GM10266 (cell line): ENCODE results near the gene MYOM3.
"Not testable (repeated sequence)": the region's sequence is repeated elsewhere in the genome, so short reads cannot be mapped to it uniquely, and the experiment has no call there.

Experiments used
- DNase-seq: peaks from one replicate; pipeline ENCODE4 v3.0.0; 2012; ENCODE audit errors: extremely low spot score
- CTCF ChIP-seq: IDR thresholded peaks from 2 replicates; pipeline ENCODE4 v1.5.1; 2012; ENCODE audit warnings: mild to moderate bottlenecking, low read depth; ENCODE audit not compliant: control insufficient read depth, insufficient read depth; ENCODE audit errors: missing control alignments

The MYOM3 gene

GRCh38 chr1:24032981-24033380, 79.0 kb downstream of the MYOM3 start:
- TF ChIP-seq CTCF = no peak
- no peak for DNase-seq

- not testable (repeated sequence) for DNase-seq
These were observed 80.9 kb downstream of the MYOM3 start for GRCh38 chr1:24030976-24031516.

GRCh38 chr1:24027838-24028468, 84.0 kb downstream of the MYOM3 start:
- DNase-seq = peak; percentile 59
- peak; percentile 49 for TF ChIP-seq CTCF

GRCh38 chr1:24022581-24023361, 89.2 kb downstream of the MYOM3 start:
- DNase-seq = no peak

GRCh38 chr1:24021403-24022266, 90.3 kb downstream of the MYOM3 start:
- TF ChIP-seq CTCF = no peak
- DNase-seq = no peak

More at GRCh38 chr1:24022581-24023361, 89.2 kb downstream of the MYOM3 start:
- no peak for TF ChIP-seq CTCF

GRCh38 chr1:24020470-24020869, 91.5 kb downstream of the MYOM3 start:
- TF ChIP-seq CTCF = no peak
- no peak for DNase-seq

- no peak for TF ChIP-seq CTCF
- DNase-seq = no peak
These were observed 91.9 kb downstream of the MYOM3 start for GRCh38 chr1:24020025-24020424.
